HG03571 (cell line): ENCODE measurements around the gene ARID5A.

Source experiments
- ATAC-seq: cut with Tn5 transposase; IDR thresholded peaks from one replicate; pipeline ENCODE4 v1.9.1; 2021; ENCODE audit not compliant: unreplicated experiment

The ARID5A gene

GRCh38 chr2:96594691-96595152, 58.2 kb downstream of the ARID5A start:
- no peak for ATAC-seq

- no peak for ATAC-seq
These were observed 60.0 kb downstream of the ARID5A start for GRCh38 chr2:96596596-96596995.

- no peak for ATAC-seq
These were observed 63.4 kb downstream of the ARID5A start for GRCh38 chr2:96599941-96600340.

- no peak for ATAC-seq
These were observed 65.1 kb downstream of the ARID5A start for GRCh38 chr2:96601382-96602292.
